HG03354 (cell line): ENCODE measurements around the gene CNFN.
"Not testable (repeated sequence)": the region's sequence is repeated elsewhere in the genome, so short reads cannot be mapped to it uniquely, and the experiment has no call there.

Experiments used
- ATAC-seq: cut with Tn5 transposase; IDR thresholded peaks from one replicate; pipeline ENCODE4 v1.9.1; 2021; ENCODE audit warnings: mild to moderate bottlenecking; ENCODE audit not compliant: unreplicated experiment, poor library complexity, severe bottlenecking

Gene CNFN

GRCh38 chr19:42355896-42356295, 34.2 kb downstream of the CNFN start:
- no peak for ATAC-seq

- no peak for ATAC-seq
These were observed 36.6 kb downstream of the CNFN start for GRCh38 chr19:42353341-42354015.

GRCh38 chr19:42352301-42353259, 37.5 kb downstream of the CNFN start:
- no peak for ATAC-seq

GRCh38 chr19:42351079-42351735, 38.9 kb downstream of the CNFN start:
- ATAC-seq = no peak

- no peak for ATAC-seq
These were observed 39.7 kb downstream of the CNFN start for GRCh38 chr19:42350417-42350816.

- no peak for ATAC-seq
These were observed 40.6 kb downstream of the CNFN start for GRCh38 chr19:42349378-42350107.

- no peak for ATAC-seq
These were observed 41.9 kb downstream of the CNFN start for GRCh38 chr19:42348211-42348610.

GRCh38 chr19:42345191-42345812, 44.8 kb downstream of the CNFN start:
- no peak for ATAC-seq

GRCh38 chr19:42344336-42344893, 45.7 kb downstream of the CNFN start:
- no peak for ATAC-seq

GRCh38 chr19:42343344-42344110, 46.6 kb downstream of the CNFN start:
- no peak for ATAC-seq

GRCh38 chr19:42339922-42340321, 50.2 kb downstream of the CNFN start:
- not testable (repeated sequence) for ATAC-seq

- ATAC-seq = not testable (repeated sequence)
These were observed 50.8 kb downstream of the CNFN start for GRCh38 chr19:42339126-42339860.
